KOPT-K1 (cell line): ENCODE data around the gene RAPGEF1.
"Not testable (repeated sequence)": the region's sequence is repeated elsewhere in the genome, so short reads cannot be mapped to it uniquely, and the experiment has no call there.

Experiments used
- H3K27ac ChIP-seq: fragments of 200-600 bp; sonication (generic); 2 replicates; pipeline ENCODE4 v1.5.1; 2016; ENCODE audit warnings: antibody characterized with exemption, mild to moderate bottlenecking, low read depth, low read length; ENCODE audit not compliant: poor library complexity, severe bottlenecking
- H3K36me3 ChIP-seq: fragments of 200-600 bp; sonication (generic); 2 replicates; pipeline ENCODE4 v1.5.1; 2017; ENCODE audit warnings: antibody characterized with exemption, mild to moderate bottlenecking, low read length, moderate library complexity; ENCODE audit not compliant: insufficient read depth
- H3K9me3 ChIP-seq: fragments of 200-600 bp; sonication (generic); 2 replicates; pipeline ENCODE4 v1.5.1; 2017; ENCODE audit warnings: antibody characterized with exemption, low read length, mild to moderate bottlenecking; ENCODE audit not compliant: insufficient read depth, poor library complexity, severe bottlenecking

The RAPGEF1 gene

GRCh38 chr9:131709010-131709770 is 30.7 kb downstream of the RAPGEF1 start:
- H3K36me3 ChIP-seq = not testable (repeated sequence)

GRCh38 chr9:131708226-131709002 is 31.5 kb downstream of the RAPGEF1 start:
- H3K9me3 ChIP-seq = no peaks in the 10 kb centered on the region
- no peak overlapping the region for H3K27ac ChIP-seq
- H3K36me3 ChIP-seq = no peaks in the 10 kb centered on the region

More at GRCh38 chr9:131709010-131709770, 30.7 kb downstream of the RAPGEF1 start:
- H3K9me3 ChIP-seq, H3K27ac ChIP-seq: not testable (repeated sequence)

DNA sequence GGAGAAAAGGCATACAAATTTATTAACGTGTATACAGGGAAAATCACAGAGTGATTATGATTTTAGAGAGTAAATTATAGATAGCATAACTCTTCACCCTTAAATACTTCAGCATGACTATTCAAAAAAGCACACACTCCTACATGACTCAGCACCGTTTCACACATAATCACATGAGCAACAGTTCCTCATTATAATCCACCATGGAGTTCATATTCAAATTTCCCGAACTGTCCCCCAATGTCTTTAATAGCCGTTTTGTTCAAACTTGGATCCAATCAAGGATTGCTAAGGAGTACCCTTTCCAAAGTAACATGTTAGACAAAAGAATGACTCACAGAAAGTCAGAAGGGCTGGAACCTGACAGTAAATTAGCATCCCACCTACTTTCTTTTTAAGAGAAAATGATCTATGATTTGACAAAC is 32.1 kb downstream of the RAPGEF1 start:
- Histone ChIP-seq H3K9me3 (no peaks in the 10 kb centered on the region), H3K27ac (no peak overlapping the region), H3K36me3 (no peaks in the 10 kb centered on the region)

GRCh38 chr9:131707050-131707449 is 32.8 kb downstream of the RAPGEF1 start:
- H3K36me3 ChIP-seq = no peaks in the 10 kb centered on the region
- H3K9me3 ChIP-seq = no peaks in the 10 kb centered on the region
- no peak overlapping the region for H3K27ac ChIP-seq

GRCh38 chr9:131706608-131706970 is 33.3 kb downstream of the RAPGEF1 start:
- H3K27ac ChIP-seq = no peak overlapping the region
- H3K36me3 ChIP-seq = no peaks in the 10 kb centered on the region
- no peaks in the 10 kb centered on the region for H3K9me3 ChIP-seq

- Histone ChIP-seq H3K36me3 (no peaks in the 10 kb centered on the region), H3K27ac (no peak overlapping the region), H3K9me3 (no peaks in the 10 kb centered on the region)
Measured at GRCh38 chr9:131704988-131705387, 34.9 kb downstream of the RAPGEF1 start.

DNA sequence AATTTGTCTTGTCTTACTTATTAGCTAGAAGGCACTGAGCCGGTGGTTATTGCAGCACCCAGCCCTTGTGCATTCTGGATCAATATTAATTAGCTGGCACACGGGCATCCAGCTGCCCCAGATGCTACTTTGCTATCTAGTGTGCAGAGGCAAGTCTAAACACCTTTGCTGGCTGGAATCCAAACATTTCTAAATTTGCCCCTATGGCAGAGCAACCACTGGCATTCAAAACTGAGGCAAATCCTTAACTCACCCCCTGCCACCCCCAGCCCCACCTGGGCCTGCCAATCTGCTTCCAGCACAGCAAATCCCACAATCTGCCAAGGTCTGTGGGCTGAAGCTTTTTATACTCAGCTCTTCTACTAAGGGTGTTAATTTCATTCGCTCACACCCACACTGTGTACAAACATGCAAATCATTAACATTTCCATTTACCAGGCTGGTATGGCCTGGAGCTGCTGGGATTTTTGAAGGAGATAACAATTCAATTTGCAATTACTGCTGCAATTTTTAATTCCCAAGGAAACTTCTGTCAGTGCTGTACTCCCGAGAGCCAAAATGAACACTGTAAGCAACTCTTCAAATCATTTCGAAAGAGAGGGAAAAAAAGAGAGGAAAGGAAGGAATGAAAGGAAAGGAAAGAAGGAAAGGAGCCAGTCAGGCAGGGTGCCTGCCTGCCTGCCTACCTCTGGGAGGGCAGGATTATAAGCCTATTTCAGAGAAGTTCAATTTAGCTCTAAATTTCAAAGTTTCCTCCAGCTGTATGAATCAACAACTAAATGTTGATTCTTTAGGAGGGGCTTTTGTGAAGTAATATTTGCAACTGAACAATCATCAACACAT is 35.5 kb downstream of the RAPGEF1 start:
- Histone ChIP-seq H3K27ac (no peak overlapping the region), H3K36me3 (no peaks in the 10 kb centered on the region), H3K9me3 (no peaks in the 10 kb centered on the region)

- Histone ChIP-seq H3K27ac (no peak overlapping the region), H3K9me3 (no peaks in the 10 kb centered on the region), H3K36me3 (no peaks in the 10 kb centered on the region)
Measured at GRCh38 chr9:131703697-131704096, 36.2 kb downstream of the RAPGEF1 start.

DNA sequence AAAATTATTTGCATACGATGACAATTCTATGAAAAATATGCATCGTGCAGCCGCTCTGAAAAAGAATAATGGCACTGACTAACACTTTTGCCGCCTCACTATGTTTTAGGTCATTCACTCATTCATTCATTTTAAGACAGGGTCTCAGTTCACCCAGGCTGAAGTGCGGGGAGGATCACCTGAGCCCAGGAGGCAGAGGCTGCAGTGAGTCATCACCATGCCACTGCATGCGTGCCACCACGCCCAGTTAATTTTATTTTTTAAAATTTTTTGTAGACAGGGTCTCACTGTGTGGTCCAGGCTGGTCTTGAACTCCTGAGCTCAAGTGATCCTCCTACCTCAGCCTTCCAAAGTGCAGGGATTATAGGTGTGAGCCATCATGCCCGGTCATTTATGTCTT is 37.0 kb downstream of the RAPGEF1 start:
- Histone ChIP-seq H3K36me3 (no peaks in the 10 kb centered on the region), H3K9me3 (no peaks in the 10 kb centered on the region), H3K27ac (no peak overlapping the region)

- H3K36me3 ChIP-seq = no peaks in the 10 kb centered on the region
- no peak overlapping the region for H3K27ac ChIP-seq
- H3K9me3 ChIP-seq = no peaks in the 10 kb centered on the region
Measured at GRCh38 chr9:131701789-131702337, 38.0 kb downstream of the RAPGEF1 start.

GRCh38 chr9:131701436-131701781 is 38.5 kb downstream of the RAPGEF1 start:
- H3K27ac ChIP-seq = no peak overlapping the region
- no peaks in the 10 kb centered on the region for H3K36me3 ChIP-seq
- no peaks in the 10 kb centered on the region for H3K9me3 ChIP-seq

GRCh38 chr9:131700765-131701435 is 39.0 kb downstream of the RAPGEF1 start:
- Histone ChIP-seq H3K36me3 (no peaks in the 10 kb centered on the region), H3K9me3 (no peaks in the 10 kb centered on the region), H3K27ac (no peak overlapping the region)

GRCh38 chr9:131700076-131700475 is 39.8 kb downstream of the RAPGEF1 start:
- Histone ChIP-seq H3K36me3 (no peaks in the 10 kb centered on the region), H3K27ac (no peak overlapping the region), H3K9me3 (no peaks in the 10 kb centered on the region)

DNA sequence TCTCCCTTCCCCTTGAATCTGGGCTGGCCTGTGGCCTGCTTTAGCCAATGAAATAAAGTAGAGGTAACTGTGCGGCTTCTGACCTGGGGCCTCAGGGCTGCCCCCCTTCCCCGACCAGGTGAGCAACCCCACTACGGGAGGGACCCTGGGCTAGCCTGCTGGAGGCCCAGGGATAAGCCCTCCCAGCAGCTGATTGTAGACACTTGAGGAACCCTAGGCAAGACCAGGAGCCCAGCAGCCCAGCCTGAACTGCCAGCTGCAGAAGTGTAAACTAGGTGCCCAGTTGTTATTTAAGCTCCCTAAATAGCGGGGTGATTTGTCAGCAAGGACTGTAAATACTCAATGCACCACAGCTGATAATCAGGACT is 41.3 kb downstream of the RAPGEF1 start:
- H3K9me3 ChIP-seq = no peaks in the 10 kb centered on the region
- no peak overlapping the region for H3K27ac ChIP-seq
- H3K36me3 ChIP-seq = no peaks in the 10 kb centered on the region
